Pons (tissue), 1 donor: ENCODE measurements around the gene LRCH1.
"Not testable (repeated sequence)": the region's sequence is repeated elsewhere in the genome, so short reads cannot be mapped to it uniquely, and the experiment has no call there.

Source experiments
- DNase-seq: peaks from one replicate; pipeline ENCODE4 v3.0.0-alpha.2; 2016; ENCODE audit warnings: low spot score

The LRCH1 gene

DNA sequence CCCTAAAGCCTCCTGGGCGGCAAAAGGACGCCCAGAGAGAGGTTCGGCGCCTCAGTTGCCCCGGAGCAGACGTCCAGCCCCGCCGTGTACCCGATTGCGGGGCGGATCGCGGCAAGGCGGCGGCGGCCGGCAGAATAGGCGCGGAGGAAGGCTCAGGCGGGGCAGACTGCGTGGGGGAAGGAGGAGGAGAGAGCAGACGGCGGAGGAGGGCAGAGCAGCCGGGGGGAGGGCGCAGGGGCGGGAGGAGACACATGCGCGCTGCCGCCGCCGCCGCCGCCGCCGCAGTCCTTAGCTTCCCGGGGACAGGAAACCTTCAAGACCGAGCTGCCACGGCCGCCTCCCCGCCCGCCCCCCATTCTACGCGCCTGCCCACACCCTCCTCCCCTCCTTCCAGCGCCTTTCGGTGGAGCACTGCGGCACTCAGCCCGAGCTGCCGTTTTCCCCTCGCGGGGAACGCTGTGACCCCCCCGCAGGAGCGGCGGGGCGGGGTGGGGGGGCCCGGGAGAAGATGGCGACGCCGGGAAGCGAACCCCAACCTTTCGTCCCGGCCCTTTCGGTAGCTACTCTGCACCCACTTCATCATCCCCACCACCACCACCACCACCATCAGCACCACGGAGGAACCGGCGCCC, at the start of gene LRCH1:
Gene LRCH1, plus strand, starts transcription at position 282 of the 632 bp plus-strand sequence. Its CDS starts 227 bp downstream, at position 509.
- peak; percentile 54 for DNase-seq

DNA sequence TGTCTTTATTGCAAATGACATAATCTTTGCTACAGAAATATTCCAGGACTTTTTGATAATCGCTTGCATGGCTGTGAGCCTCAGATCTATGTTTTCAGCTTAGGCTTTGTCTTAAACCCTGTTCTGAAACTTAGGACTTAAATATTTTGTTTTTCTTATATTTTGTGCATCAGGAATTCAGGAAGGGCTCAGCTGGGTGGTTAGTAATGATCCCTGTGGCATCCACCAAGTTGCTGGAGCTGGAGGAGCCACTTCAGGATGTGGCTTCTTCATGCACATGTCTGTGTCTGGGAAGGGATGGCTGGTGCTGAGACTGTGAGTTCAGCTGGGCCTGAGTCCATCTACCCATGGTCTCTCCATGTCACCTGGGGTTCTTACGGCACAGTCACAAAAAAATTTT, 48.9 kb upstream of the LRCH1 start:
- no peak for DNase-seq

- DNase-seq, result no peak
Measured at GRCh38 chr13:46507981-46508380, 45.0 kb upstream of the LRCH1 start.

DNA sequence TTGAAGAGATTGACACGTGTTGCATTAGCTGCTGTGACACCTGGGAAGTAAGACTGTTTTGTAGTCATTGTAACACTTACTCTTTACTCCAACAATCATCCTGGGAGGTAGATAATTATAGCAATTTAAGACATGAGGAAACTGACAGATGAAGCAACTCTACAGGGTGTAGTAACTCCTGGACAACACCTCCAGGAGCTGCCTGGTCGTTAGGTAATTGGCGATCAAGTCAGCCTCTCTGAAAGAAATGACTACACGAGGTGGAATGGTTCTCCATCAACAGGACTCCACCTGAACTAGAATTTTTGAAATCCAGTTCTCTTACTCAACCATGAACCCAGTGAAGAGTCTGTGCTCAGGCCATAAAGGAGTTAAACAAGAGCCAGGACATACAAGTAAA, 43.0 kb upstream of the LRCH1 start:
- no peak for DNase-seq

DNA sequence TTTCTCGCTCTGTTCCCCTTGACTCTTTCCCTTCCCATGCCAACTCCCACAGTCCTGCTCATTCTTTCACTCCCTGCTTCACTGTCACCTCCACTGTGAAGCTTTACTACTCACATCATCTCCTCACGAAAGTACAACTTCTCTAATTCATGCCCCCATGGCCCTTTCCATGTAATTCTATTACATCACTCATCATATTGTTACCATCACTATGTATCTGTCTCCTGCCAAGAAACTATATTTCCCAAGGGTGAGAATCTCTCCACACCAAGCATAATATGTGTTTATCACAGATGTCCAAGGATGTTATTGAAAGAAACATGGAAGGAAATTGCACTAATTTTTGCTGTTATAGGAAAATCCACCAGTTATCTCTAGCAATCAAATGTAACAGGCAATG, 37.2 kb upstream of the LRCH1 start:
- DNase-seq, result no peak

GRCh38 chr13:46516599-46517338, 36.2 kb upstream of the LRCH1 start:
- DNase-seq, result no peak

GRCh38 chr13:46517748-46518147, 35.2 kb upstream of the LRCH1 start:
- DNase-seq, result not testable (repeated sequence)

DNA sequence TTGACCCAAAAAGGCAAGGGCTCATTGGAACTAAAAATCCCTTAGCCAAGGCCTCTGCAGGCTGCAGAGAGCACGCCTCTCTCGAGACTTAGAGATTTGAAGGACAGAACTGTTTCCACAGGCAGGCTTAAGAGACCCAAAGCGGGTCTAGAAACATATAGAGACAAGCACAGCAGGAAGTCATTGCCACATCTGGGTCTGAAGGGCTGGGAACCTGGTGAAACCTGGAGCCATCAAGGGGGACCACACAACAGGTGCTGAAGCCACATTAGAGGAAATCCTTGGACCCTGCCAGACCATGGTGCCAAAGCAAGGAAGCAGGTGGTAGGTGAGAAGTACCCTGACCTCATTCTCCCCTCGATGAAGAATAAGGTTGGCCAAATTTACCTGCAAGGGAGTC, 33.8 kb upstream of the LRCH1 start:
- no peak for DNase-seq

DNA sequence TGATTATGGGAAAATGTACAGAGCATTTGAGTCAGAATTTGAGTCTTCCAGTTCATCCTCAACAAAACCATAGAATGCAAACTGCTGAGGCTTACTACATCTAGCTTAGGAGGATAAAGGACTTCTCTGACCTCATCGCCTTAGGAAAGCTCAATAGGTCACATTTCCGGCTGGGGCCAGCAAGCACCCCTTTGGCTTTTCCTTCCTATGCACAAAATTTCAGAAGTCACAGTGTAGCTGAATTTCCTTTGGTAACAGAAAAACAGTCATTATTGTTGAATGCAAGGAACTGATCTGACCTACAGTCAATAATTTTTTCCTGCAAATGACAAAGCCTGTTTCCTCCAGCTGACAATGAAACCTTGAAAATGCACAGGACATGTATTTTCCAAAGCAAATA, 32.8 kb upstream of the LRCH1 start:
- DNase-seq, result no peak

DNA sequence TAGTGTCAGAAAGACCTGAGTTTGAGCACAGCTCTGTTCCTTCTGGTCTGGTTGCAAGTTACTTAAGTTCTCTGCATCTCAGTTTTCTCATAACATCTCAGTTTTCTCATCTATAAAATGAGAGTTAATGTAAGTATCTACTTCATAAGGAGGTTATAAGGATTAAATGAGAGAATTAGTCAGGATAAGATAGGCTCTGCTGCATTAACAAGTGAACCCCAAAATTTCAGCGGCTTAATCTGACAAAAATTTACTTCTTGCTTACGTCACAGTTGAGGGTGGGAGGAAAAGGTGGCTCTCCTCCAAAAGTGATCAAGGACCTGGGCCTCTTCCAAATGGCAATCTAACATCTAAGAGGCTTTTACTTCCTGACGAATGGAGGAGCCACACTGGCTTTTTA, 31.5 kb upstream of the LRCH1 start:
- no peak for DNase-seq

DNA sequence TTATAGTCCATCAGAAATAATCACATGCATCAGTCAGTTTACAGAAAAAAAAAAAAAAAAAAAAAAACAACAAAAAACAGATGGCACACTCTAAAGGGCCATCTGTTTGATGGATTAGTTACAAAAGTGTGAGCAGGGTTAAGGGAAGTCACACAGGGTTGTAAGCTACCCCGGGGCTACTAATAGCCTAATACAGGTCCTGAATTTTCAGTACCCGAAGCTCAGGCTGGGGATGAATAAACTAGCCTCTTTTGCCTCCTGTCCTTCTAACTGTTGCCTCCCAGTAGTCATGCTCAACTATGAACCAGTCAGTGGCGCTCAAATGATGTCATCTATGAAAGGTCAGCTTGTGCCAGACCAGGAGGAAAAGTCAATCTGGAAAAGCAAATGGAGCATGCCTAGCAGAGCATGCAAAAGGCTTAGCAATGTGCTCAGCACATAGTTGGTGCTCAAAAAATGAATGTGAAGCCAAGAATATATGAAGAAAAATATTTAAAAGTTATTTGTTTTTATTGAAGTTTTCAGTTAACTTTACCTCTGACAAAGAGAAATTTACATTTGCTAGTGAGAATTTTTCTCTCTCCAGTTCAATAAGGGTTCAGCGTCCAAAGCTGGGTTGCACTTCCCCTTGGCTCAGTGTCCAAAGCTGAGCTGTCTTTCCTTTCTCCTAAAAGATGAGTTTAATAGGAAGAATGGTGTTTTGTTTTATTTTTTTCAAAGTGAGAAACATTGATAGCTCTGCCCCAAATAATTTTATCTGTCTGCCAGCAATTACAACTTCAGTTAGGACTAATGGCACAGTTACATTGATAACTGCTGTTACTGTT, 30.8 kb upstream of the LRCH1 start:
- no peak for DNase-seq

GRCh38 chr13:46522748-46523030, 30.3 kb upstream of the LRCH1 start:
- no peak for DNase-seq

DNA sequence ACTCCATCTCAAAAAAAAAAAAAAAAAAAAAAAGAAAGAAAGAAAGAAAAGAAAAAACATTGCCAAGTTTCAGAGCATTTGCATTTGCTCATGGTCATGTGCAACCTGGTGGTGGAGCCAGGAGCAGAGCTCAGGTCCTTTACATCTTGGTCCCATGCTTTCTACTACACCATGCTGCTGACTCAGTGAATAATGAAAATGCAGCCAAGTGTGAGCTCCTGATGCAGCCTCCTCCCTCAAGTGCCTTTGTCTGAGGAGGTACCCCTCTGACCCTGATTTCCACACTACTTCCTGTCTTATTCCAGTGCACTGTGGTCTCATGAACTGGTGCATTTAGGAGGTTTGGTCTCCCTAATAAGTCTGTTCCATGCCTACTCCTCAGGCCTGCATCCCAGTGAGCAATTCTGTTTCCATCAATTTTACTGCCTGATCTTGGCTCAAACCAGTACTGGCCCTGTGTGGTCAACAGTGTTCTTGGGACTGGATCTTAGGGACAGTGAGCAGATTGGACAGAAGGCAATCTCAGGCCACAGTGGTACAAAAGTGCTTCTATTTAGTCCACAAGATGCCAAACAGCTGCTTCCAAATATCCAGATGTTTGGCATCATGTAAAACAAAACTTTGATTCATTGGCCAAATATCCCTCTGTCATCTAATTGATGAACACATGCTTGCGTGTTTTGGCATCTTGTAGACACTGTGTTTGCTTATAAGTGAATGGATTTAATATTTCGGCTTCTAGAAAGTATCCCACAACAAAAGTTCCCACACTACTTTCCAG, 28.8 kb upstream of the LRCH1 start:
- peak; percentile 72 for DNase-seq

DNA sequence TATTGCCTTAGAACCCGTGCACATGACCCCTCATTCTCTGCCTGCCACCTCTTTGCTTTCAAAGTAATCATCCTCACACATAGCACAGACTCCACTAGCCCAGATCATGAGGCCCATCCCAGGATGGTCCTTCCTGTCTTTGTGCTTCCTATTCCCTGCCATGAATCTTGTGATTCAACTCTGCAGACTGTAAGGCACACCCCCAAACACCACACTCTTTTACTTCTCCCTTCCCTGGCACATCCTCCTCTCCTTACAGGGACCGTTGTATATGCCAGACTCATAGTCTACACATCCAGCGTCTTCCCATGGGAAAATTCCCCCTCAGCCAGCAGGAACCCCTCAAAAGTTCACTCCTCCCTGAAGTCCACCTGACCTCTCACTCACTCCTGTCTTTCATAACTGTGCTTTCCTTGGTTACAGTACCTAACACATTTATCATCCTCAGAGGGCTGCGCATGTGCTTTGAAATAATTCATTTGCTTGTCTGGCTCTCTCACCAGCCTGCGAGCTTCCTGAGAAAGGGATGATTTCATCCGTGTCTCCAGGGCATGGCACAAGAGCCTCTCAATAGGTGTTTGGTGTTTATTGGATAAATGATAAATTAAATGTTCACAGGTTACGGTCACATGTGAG, 26.8 kb upstream of the LRCH1 start:
- DNase-seq, result no peak

GRCh38 chr13:46526740-46527139, 26.2 kb upstream of the LRCH1 start:
- no peak for DNase-seq

- DNase-seq, result no peak
Measured at GRCh38 chr13:46527237-46527636, 25.7 kb upstream of the LRCH1 start.

- DNase-seq, result no peak
Measured at GRCh38 chr13:46529216-46529919, 23.6 kb upstream of the LRCH1 start.

DNA sequence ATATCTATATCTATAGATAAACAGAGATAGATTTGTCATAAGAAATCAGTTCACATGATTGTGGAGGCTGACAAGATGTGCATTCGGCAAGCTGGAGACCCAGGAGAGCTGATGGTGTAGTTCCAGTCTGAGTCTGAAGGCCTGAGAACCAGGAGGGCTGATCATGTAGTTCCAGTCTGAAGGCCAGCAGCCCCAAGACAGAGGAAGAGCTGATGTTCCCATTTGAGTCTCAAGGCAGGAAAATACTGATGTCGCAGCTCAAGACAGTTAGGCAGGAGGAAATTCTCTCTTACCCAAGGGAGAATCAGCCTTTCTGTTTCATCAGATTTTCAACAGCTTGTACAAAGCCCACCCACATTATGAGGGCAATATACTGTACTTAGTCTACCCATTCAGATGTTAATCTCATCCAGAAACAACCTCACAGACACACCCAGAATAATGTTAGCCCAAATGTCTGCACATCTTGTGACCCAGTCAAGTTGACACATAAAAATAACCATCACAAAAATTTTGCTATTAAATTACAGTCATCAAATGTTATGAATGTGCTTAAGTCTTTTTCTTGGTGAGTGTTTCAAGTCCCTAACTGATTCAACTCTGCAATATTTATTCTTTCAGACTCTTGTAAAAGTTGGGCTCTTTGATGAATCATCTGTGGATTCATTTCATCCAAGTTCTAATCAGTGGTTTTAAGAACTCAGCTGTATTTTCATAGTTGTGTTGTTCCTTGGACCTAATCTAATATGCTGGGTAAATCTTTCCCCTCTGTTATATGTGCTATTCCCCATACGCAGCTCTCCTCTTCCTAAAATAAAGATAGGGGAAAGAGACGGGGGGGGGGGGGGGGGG, 22.7 kb upstream of the LRCH1 start:
- no peak for DNase-seq

DNA sequence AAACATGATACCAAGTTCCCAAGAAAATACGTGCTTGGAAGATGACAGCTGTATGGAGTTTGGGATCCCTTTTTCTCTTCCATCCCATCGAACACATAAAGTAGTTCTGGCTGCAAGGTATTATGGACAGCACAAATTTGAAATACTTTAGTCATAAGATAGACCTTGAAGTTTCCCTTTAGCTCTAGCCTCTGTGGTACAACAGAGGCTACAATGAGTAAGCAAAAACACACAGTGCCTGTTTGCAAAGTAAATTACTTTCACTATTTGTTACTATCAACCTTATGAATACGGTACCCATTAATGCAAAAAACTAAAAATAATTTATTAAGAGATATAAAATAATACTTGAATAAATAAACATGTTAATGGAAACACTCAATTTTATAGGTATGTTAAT, 21.0 kb upstream of the LRCH1 start:
- no peak for DNase-seq

DNA sequence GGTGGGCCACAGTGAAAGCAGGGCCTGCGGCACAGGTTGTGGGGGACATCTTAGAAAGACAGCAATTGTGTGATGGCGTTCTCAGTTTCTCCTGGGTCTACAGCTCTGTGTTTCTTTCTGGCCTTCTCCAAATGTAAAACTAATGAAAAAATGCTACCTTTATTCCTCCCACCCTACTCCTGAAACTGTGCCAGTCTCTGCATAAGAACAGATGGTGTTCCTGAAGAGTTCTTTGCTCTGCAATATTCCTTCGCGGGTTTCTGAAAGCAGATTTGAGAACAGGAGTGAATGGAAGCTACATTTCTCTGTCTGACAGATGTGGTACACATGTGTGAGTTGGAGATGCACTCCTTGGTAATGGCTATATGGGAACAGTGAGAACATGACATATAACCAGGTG, 18.0 kb upstream of the LRCH1 start:
- DNase-seq, result no peak
